Anterior cingulate cortex (tissue), 58 donors: ENCODE measurements around the gene BNIP5.

Experiments
- DNase-seq, 58 donors: peaks; one replicate each; lab custom pipeline; 2025; lab: John Stamatoyannopoulos, UW

BNIP5 gene

GRCh38 chr6:36301781-36302180 lies 34.9 kb downstream of the BNIP5 start:
- no peak for DNase-seq

- DNase-seq: no peak
These were observed 35.5 kb downstream of the BNIP5 start for GRCh38 chr6:36301085-36301658.

DNA sequence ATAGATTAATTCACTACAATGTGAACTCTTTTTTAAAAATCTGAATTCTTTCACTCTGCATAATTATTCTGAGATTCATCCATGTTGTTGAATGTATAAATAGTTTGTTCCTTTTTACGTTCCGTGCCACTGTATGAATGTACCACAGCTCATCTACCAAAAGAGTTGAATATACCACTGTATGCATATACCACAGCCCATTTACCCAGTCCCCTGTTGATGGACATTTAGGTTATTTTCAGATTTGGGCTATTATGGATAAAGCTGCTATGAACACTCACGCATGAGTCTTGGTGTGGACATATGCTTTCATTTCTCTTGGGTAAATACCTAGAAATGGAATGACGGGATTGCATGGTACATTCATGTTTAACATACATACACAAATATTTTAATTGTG lies 38.7 kb downstream of the BNIP5 start:
- DNase-seq: no peak

- peak in 38 of 58 donors; percentile 3 to 78 (median 32) for DNase-seq
These were observed 39.2 kb downstream of the BNIP5 start for GRCh38 chr6:36297511-36297910.

- DNase-seq: peak in 2 of 58 donors; percentile 46 to 58
These were observed 39.6 kb downstream of the BNIP5 start for GRCh38 chr6:36297051-36297450.

- no peak for DNase-seq
These were observed 40.4 kb downstream of the BNIP5 start for GRCh38 chr6:36296240-36296639.

DNA sequence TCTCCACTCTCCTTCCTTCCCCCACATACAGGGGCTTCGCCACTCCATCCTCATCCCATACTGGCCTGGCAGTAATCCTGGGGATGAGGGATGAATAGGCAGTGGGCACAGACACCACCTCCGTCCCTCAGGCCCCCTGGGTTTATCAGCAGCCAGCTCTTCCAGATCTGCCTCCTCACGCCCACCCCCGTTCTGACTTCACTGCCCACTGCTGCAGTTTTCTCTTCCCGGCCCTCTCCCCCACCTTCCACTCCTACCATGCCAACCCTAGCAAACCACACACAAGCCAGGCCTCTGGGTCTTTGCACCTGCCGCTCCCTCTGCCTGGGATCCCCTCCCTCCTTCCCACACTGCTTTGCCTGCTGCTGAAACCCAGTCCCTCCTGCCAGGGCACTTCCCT lies 44.5 kb downstream of the BNIP5 start:
- DNase-seq: no peak

GRCh38 chr6:36290668-36291620 lies 45.7 kb downstream of the BNIP5 start:
- no peak for DNase-seq

GRCh38 chr6:36289281-36289878 lies 47.3 kb downstream of the BNIP5 start:
- DNase-seq: peak in 1 of 58 donors; percentile 21

- no peak for DNase-seq
These were observed 49.8 kb downstream of the BNIP5 start for GRCh38 chr6:36286858-36287257.

- no peak for DNase-seq
These were observed 50.9 kb downstream of the BNIP5 start for GRCh38 chr6:36285797-36286196.

DNA sequence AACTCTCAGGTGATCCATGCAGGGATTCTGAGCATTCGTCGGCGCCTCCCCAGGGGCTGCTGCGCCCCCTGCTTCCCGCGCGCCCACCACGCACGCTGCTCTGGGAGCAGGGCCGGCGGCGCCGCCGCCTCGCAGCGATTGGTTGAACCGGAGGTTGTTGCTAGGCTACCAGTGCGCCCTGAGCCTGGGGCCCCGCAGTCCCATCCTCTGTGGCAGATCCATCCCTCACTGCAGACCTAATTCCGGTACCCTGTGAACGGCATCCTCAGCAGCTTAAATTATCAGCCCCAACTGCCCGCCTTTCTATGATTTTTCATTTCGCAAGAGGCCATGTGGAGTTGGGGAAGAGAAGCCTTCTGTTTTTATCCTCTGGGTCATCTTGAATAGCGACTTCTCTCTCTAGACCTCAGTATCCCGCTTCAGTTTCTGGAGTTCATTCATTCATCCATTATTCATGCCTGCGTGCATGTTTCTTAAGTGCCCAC lies 51.5 kb downstream of the BNIP5 start:
- DNase-seq: peak in 38 of 58 donors; percentile 5 to 72 (median 33)

DNA sequence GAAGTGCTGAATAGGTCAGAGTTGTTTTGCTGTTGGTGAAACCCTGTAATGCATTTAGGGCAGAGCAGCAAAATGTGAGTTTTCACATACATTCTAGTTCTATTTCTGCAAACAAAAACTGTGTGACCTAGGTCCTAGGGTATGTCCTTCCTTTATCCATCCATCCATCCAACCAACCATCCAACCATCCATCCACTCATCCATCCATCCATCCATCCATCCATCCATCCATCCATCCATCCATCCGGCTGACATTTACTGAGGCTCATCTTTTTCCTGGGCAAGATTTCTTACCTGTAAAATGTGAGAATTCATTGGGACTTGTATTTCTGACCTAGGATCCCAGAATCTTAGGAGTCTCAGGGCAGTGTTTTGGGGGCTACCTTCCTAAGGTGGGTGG lies 52.3 kb downstream of the BNIP5 start:
- no peak for DNase-seq

DNA sequence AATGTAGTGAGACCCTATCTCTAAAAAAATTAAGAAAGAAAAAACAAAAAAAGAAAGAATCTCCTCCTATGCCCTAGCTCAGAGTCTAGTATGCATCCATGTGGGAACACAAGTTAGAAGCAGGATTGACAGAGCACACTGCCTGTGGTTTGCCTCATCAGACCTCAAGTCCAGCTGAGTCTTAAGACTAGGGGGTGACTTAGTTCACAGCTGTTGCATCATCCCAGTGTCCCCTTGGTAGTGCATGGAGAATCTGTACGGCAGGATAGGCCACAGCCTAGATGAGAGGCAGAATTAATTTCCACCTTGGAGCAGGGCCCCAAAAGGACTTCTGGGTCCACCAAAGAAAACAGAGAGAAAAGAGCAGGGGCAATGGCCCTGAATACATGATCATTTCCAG lies 53.1 kb downstream of the BNIP5 start:
- no peak for DNase-seq

GRCh38 chr6:36280983-36281382 lies 55.7 kb downstream of the BNIP5 start:
- DNase-seq: no peak

DNA sequence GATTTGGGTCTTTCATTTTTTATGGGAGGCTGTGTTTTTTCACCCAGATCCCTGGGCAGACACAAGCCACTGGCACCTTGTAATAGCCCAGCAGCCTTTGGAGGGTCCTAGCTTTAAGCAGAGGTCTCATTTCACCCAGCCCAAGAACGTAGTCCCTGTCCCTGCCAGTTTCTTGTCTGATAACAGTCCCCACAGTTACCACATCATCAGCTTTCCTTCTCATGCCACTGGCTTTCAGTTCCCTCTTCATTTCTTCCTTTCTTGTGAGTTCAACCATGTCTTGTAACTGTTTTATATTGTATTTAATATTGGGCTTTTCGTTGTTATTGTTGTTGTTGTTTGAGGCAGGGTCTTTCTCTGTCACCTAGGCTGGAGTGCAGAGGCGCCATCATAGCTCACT lies 56.2 kb downstream of the BNIP5 start:
- DNase-seq: no peak

GRCh38 chr6:36277946-36278470 lies 58.7 kb downstream of the BNIP5 start:
- DNase-seq: no peak

DNA sequence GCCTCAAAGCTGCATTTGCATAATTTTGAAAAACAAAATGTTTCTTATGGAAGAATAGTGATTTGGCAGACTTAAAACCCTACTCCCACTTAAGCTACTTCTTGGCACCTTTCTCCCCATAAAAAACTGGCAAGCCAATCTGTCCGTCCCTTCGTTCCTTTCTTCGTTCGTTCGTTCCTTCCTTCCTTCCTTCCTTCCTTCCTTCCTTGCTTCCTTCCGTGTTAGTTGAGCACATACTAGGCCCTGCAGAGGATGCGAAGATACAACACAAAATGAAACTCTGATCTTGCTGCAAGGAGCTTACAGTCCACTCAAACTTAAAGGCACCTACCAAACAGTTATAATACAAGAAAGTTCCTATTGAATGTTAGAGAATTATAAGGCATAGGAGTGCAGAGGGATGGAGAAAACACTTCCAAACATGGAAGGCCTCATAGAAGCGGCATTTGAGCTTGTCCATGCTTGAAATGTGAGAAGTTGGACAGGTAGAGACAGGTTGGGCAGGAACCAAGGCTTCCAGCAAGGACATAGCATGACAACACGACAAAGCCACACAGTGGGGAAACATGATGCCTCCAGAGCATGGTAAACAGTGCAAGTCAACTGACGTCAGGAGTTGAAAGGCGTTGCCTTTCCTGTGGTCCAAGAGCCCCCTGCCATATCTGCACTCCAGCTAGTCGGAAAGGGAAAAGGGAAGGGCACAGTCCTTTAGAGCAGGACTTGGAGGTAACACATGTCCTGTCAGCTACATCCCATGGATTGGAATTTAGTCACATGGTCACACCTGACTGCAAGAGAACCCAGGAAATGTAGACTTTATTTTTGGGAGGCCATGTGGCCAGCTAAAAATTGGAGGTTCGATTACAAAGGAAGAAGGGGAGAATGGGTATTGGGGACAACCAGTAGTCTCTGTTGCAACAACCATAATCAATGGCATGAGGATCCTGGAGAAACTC lies 59.8 kb downstream of the BNIP5 start:
- no peak for DNase-seq

GRCh38 chr6:36273802-36274514 lies 62.7 kb downstream of the BNIP5 start:
- no peak for DNase-seq
